HFF-Myc (cell line): ENCODE data around the gene MCIDAS.

ENCODE experiments used
- DNase-seq: peaks from one replicate; pipeline ENCODE4 v3.0.0-alpha.2; 2011; ENCODE audit warnings: low read depth; ENCODE audit errors: extremely low read depth
- H3K4me3 ChIP-seq: replicated peaks from 2 replicates; pipeline ENCODE4 v1.5.1; 2011; ENCODE audit warnings: low read depth, mild to moderate bottlenecking, control low read depth, low read length
- TF ChIP-seq, protein P1 (sequence below): IDR thresholded peaks from 2 replicates; pipeline ENCODE4 v1.5.1; 2012; ENCODE audit warnings: mild to moderate bottlenecking, low read depth, low read length, control low read depth; ENCODE audit errors: missing control alignments

Gene MCIDAS

DNA sequence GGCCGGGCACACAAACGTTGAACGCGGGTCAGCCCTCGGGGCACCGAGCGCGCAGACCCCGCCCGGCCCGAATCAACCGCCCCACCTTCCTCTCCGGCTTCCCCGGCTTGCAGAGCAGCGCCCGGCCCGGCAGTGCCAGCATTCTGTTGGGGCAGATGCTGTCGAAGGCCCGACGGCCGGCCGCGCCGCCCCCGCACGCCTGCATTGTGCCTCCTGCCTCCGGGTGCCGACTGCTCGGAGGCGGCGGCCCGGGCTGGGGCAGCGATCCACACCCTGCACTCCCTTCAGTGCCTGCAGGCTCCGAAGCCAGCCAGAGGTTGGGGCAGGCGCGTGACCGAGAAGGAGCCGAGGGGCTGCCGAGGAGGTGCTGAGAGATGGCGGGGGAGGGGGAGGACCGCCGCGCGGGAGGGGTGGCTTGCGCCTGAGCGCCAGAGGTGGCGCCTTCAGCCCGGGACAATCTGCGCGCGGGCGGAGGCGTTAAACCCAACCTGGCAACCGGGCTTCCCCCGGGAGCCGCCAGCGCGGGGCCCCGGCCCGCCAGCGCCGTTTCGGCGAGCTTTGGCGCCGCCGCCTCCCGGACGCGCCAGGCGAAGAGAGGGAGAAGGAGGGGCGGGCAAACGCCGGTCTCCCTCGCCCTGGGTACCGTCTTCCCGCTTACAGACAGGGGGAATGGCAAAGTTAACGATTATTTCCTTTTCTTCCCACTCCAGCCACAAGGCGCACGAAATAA is at the start of gene MCIDAS:
TSS of gene MCIDAS (minus strand) at position 382 of the 730 bp plus-strand sequence. CDS start at position 205, 177 bp downstream.
- DNase-seq, result no peak
- TF ChIP-seq, protein P1, sequence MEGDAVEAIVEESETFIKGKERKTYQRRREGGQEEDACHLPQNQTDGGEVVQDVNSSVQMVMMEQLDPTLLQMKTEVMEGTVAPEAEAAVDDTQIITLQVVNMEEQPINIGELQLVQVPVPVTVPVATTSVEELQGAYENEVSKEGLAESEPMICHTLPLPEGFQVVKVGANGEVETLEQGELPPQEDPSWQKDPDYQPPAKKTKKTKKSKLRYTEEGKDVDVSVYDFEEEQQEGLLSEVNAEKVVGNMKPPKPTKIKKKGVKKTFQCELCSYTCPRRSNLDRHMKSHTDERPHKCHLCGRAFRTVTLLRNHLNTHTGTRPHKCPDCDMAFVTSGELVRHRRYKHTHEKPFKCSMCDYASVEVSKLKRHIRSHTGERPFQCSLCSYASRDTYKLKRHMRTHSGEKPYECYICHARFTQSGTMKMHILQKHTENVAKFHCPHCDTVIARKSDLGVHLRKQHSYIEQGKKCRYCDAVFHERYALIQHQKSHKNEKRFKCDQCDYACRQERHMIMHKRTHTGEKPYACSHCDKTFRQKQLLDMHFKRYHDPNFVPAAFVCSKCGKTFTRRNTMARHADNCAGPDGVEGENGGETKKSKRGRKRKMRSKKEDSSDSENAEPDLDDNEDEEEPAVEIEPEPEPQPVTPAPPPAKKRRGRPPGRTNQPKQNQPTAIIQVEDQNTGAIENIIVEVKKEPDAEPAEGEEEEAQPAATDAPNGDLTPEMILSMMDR, result no peak
- H3K4me3 ChIP-seq, result peak within 1 kb of the TSS; percentile 32

DNA sequence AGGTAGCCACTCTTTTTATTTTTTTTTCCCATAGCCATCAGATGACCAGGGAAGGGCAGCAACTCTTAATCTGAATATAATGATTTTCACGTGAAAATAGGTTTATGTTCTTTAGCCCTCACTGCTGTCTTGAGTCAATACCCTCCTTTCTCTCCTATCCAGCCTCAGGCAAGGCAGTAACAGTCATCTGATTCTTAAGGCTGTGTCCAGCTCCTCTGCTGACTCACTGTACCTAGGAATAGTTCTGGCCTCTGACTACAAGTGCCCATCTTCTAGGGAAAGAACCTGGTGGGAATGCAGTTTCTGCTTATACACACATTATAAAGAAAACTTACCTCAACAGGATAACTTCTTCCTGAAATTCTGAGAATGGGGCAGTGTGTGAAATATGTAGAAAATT is 49.7 kb upstream of the MCIDAS start:
- H3K4me3 ChIP-seq, result no peak overlapping the region
- no peak for DNase-seq
- TF ChIP-seq, protein P1, result no peak

DNA sequence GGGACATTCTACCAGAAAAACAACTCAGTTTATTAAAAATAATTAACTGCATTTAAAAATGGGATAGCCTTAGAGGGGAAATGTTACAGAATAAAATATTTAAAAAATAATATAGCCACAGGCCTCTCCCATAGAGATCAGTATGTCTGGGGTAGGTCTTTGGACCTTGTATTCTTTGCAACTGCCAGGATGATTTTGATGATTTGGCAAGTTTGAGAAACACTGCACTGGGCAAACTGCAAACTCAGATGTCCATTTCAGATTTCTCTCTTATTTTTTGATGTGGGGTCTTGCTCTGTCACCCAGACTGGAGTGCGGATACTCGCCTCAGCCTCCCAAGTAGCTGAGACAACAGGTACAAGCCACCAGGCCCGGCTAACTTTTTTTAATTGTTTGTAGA is 31.2 kb upstream of the MCIDAS start:
- H3K4me3 ChIP-seq, result no peak overlapping the region
- no peak for DNase-seq
- TF ChIP-seq, protein P1, result no peak

DNA sequence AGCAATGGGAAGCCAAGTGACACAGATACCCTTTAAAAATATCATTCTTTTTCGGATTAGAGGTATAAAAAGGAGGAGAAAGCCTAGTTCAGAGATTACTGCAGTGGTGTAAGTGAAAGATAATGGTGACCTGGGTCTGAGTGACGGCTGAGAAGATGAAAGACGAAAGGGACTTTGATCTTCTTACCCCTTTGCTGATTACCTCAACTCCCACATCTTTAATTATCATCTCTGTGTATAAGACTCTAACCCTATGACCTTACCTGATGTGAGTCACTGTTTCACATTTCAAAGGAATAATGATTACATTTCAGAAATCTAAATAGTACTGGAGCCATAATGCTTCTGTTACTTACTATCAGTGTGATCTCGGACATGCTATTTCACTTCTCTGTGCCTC is 27.7 kb upstream of the MCIDAS start:
- no peak overlapping the region for H3K4me3 ChIP-seq
- DNase-seq, result no peak

DNA sequence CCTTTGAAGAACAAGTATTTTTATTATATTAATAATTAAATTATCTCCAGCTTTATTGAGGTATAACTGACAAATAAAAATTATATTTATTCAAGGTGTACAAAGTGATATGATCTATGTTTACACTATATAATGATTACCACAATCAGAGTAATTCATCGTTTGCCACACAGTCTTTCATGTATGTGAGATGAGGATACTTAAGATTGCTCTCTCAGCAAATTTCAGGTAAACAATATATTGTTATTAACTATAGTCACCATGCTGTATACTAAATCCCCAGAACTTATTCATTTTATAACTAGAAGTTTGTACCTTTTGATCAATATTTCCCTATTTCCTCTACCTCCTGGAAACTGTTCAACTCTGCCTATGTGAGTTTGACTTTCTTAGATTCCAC is 22.9 kb upstream of the MCIDAS start:
- H3K4me3 ChIP-seq, result no peak overlapping the region
- TF ChIP-seq, protein P1, result no peak
- DNase-seq, result no peak

More for the DNA sequence above, 27.7 kb upstream of the MCIDAS start:
- TF ChIP-seq, protein P1, result no peak

DNA sequence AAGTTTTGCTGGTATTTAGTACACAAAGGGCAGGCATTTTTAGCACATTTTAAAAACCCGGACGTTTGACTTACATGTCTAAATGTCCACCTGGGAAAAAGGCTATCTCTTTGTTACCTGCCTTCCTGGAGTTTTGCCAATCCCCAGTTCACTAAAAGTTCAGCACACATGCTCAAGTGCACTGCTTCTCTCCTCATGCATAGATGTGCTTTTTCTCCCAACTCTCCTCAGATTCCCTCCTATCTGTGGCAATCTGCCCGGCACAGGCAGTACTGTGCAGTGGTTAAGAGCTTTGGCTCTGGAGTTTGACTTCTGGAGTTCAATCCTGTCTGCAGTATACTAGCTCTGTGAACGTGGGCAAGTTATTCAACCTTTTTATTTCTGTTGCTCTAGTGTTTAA is 14.6 kb upstream of the MCIDAS start:
- TF ChIP-seq, protein P1, result no peak
- H3K4me3 ChIP-seq, result no peak overlapping the region
- DNase-seq, result no peak

DNA sequence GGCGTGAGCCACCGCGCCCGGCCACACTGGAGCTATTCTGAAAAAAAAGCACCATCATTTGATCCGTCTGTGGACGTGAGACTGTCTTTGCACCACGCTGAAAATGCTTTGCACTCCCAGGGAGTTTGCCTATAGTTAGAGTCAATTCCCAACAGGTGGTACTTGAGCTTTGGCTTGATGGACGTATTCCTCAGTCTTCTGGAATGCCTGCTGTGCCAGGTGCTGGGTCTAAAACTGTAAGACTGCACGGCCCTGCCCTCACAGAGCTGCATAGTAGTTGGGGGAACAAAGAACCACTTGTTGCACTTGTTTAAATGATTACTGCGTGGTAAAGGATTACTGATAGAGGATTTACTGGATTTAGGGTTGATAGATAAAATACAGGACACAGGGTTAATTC is 9.7 kb upstream of the MCIDAS start:
- no peak for DNase-seq
- TF ChIP-seq, protein P1, result no peak
- H3K4me3 ChIP-seq, result no peak overlapping the region
